ENCODE results near the gene BCAP29.
"Not testable (repeated sequence)": the region's sequence is repeated elsewhere in the genome, so short reads cannot be mapped to it uniquely, and the experiment has no call there.

BCAP29 gene

DNA sequence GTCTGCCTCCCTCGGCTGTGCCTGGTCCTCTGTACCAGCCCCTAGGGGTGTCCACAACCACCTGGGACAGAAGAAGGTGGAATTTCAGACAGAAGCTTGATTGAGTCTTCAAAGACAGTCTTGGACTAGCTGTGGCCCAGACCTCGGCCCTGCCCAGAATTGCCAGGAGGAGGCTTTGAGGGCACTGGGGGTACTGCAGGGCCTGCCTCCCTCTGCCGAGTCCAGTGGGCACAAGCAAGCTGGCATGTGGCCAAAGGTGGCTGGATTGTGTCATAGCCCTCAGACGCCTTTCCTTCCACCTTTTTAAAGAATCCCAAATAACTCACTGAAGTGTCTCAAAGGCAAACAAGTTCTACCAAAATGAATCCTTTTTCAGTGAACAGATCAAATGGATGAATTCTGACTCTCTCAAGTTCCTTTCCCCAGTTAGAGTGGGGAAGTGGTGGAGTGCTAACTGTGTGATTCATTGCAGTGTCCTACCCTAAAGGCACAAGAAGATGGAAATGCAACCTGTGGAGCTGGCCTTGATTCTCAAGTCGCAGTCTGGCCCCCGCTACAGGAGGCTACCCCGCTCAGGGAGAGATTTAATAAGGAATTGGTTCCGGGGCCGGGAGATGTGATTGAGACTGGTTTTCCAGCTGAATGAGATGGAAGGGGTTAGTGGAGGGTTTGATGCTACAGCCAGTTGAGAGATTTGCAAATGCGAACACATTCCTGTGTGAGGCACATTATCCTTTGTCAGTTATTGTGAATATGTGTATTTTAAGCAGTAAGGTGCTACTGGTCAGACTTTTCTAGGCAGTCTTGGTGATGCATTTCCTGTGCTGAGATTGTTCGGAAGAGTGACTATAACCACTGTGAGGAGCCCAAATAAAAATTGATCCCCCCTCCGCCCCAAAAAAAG is 51.8 kb downstream of the BCAP29 start:
- DNase-seq (ENCODE audit: low read depth), result no peak
- H3K4me3 ChIP-seq (ENCODE audit: low read depth, low read length), result no peak overlapping the region
- no peak for TF ChIP-seq CTCF (IDR thresholded peaks at IDR 0.05; ENCODE audit: insufficient read depth, low read depth, low read length, missing control alignments)

DNA sequence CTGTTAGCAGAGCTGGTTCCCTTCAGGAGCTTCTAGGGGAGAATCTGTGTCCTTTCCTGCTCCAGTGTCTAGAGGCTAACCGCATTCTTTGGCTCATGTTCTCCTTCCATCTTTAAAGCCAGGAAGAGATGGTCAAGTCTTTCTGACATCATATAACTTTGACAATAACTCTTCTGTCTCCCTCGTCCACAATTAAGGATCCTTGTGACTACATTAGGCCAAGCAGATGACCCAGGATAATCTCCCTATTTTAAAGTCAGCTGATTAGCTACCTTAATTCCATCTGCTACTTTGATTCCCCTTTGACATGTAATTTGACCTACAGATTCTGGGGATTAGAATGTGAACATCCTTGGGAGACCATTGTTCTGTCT is 52.4 kb downstream of the BCAP29 start:
- DNase-seq (ENCODE audit: low read depth), result no peak
- TF ChIP-seq CTCF (IDR thresholded peaks at IDR 0.05; ENCODE audit: insufficient read depth, low read depth, low read length, missing control alignments), result no peak
- H3K4me3 ChIP-seq (ENCODE audit: low read depth, low read length), result no peak overlapping the region

DNA sequence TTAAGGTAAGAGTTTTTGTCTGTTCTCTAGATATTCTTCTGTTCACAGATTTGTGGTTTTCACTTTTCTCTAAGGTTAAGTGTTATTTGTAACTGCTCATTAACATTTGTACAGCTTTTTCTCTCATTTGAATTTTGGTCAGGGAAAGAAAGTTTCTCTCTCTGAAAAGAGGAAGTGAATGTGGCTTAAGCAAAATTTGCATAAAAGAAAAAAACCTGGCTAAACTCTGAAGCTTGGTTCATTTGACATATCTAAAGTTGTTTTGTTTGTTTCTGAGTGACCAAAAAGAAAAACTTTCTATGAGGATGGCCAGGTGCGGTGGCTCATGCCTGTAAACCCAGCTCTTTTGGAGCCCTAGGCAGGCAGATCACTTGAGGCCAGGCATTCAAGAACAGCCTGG is 58.5 kb downstream of the BCAP29 start:
- no peak for TF ChIP-seq CTCF (IDR thresholded peaks at IDR 0.05; ENCODE audit: insufficient read depth, low read depth, low read length, missing control alignments)
- H3K4me3 ChIP-seq (ENCODE audit: low read depth, low read length), result no peak overlapping the region
- peak; percentile 80 for DNase-seq (ENCODE audit: low read depth)

- not testable (repeated sequence) for DNase-seq (ENCODE audit: low read depth)
These were observed 59.0 kb downstream of the BCAP29 start for GRCh38 chr7:107639070-107639469.

DNA sequence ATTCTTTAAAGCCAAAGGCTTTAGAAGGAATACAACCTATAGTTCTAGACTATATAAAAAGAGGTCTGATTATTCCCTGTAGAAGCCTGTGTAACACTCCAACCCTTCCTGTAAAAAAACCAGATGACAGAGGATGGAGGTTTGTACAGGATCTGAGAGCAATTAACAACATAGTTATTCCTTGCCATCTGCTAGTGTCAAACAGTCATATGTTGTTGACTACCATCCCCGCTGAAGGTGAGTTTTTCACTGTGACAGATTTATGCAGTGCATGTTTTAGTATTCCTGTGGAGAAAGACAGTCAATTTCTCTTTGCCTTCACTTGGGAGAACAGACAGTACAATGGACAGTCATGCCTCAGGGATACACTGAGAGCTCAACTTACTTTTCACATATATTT is 61.6 kb downstream of the BCAP29 start:
- no peak for DNase-seq (ENCODE audit: low read depth)
- H3K4me3 ChIP-seq (ENCODE audit: low read depth, low read length), result no peak overlapping the region
- no peak for TF ChIP-seq CTCF (IDR thresholded peaks at IDR 0.05; ENCODE audit: insufficient read depth, low read depth, low read length, missing control alignments)

More at GRCh38 chr7:107639070-107639469, 59.0 kb downstream of the BCAP29 start:
- not testable (repeated sequence) for H3K4me3 ChIP-seq (ENCODE audit: low read depth, low read length)

- H3K4me3 ChIP-seq (ENCODE audit: low read depth, low read length), result no peak overlapping the region
- no peak for TF ChIP-seq CTCF (IDR thresholded peaks at IDR 0.05; ENCODE audit: insufficient read depth, low read depth, low read length, missing control alignments)
- no peak for DNase-seq (ENCODE audit: low read depth)
These were observed 62.5 kb downstream of the BCAP29 start for GRCh38 chr7:107642501-107642900.

GRCh38 chr7:107643407-107643806 is 63.4 kb downstream of the BCAP29 start:
- H3K4me3 ChIP-seq (ENCODE audit: low read depth, low read length), result no peak overlapping the region
- DNase-seq (ENCODE audit: low read depth), result no peak
- no peak for TF ChIP-seq CTCF (IDR thresholded peaks at IDR 0.05; ENCODE audit: insufficient read depth, low read depth, low read length, missing control alignments)

Measured in GM12865 (cell line).